Neural progenitor cell (in vitro differentiated cells): Measurements from ENCODE around the gene WDR27.
"Not testable (repeated sequence)": the region's sequence is repeated elsewhere in the genome, so short reads cannot be mapped to it uniquely, and the experiment has no call there.

Source experiments
- EZH2 ChIP-seq: fragments of 200-600 bp; sonication (generic); IDR thresholded peaks from 2 replicates; pipeline ENCODE4 v1.6.1; 2017; ENCODE audit warnings: antibody characterized with exemption, mild to moderate bottlenecking, moderate library complexity
- TF ChIP-seq, protein P1 (sequence below): fragments of 200-600 bp; sonication (generic); IDR thresholded peaks from 2 replicates; pipeline ENCODE4 v1.5.1; 2017; ENCODE audit warnings: antibody characterized with exemption, mild to moderate bottlenecking

DNA sequence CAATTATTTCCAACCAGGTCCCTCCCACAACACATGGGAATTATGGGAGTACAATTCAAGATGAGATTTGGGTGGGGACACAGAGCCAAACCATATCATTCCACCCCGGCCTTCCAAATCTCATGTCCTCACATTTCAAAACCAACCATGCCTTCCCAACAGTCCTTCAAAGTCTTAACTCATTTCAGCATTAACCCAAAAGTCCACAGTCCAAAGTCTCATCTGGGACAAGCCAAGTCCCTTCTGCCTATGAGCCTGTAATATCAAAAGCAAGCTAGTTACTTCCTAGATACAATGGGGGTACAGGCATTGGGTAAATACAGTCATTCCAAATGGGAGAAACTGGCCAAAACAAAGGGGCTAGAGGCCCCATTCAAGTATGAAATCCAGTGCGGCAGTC, 93.2 kb downstream of the WDR27 start:
- TF ChIP-seq, protein P1, sequence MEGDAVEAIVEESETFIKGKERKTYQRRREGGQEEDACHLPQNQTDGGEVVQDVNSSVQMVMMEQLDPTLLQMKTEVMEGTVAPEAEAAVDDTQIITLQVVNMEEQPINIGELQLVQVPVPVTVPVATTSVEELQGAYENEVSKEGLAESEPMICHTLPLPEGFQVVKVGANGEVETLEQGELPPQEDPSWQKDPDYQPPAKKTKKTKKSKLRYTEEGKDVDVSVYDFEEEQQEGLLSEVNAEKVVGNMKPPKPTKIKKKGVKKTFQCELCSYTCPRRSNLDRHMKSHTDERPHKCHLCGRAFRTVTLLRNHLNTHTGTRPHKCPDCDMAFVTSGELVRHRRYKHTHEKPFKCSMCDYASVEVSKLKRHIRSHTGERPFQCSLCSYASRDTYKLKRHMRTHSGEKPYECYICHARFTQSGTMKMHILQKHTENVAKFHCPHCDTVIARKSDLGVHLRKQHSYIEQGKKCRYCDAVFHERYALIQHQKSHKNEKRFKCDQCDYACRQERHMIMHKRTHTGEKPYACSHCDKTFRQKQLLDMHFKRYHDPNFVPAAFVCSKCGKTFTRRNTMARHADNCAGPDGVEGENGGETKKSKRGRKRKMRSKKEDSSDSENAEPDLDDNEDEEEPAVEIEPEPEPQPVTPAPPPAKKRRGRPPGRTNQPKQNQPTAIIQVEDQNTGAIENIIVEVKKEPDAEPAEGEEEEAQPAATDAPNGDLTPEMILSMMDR = not testable (repeated sequence)
- not testable (repeated sequence) for TF ChIP-seq EZH2
